ENCODE measurements around the gene PDCD2.

DNA sequence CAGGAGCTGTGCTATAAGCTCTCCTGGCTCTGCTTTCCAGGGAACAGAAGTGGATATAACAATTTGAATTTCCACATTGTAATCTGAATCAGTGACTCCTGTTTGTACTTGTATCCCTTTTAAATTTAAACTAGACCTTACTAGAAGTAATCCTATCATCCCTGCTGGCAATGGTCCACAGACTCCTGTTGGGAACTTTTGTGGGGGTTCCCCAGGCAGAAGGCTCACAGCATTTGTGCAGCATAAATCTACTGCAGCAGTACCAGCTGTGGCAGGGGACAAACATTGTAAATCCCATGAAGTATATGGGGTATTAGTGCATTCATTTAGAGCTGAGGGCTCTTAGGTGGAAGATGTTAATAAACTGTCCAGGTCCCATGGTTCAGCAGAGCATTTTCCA is 12.0 kb upstream of the PDCD2 start:
- TF ChIP-seq CTCF (conservative IDR thresholded peaks at IDR 0.05 in 1 of 2, IDR thresholded peaks at IDR 0.05 in 1 of 2; ENCODE audit: low read depth in 1 of 2, low read length in 2 of 2) (no peak), EZH2 (IDR thresholded peaks at IDR 0.05; ENCODE audit: low read length, missing control alignments) (no peak)

Data from fibroblast of lung (primary cell).